Ovary (tissue), 9 donors: ENCODE measurements around the gene RGS5. TPM values are rescaled to one million over a fixed set of nuclear protein-coding genes. Genes with fewer than 3 reads are reported as not detected.

ENCODE experiments used
- DNase-seq, 5 donors: peaks; one replicate each; pipeline ENCODE4 v3.0.0-alpha.2; 2019 to 2020
- H3K27ac ChIP-seq, 2 donors: fragments of 200-600 bp; one replicate each; pipeline versions ENCODE4 v1.5.1 to v1.8.0; 2019 to 2022
- H3K27me3 ChIP-seq: fragments of 200-600 bp; one replicate; pipeline ENCODE4 v1.8.0; 2022
- H3K36me3 ChIP-seq: fragments of 200-600 bp; sonication (generic); one replicate; pipeline ENCODE4 v1.5.1; 2019
- H3K4me1 ChIP-seq: one replicate; pipeline ENCODE4 v1.8.1; 2013; ENCODE audit warnings: mild to moderate bottlenecking, moderate library complexity; ENCODE audit not compliant: insufficient read depth
- H3K4me3 ChIP-seq: fragments of 200-600 bp; sonication (generic); one replicate; pipeline ENCODE4 v1.5.1; 2017
- H3K9me3 ChIP-seq, 2 donors: fragments of 200-600 bp in 1 of 2; sonication (generic) in 1 of 2; one replicate each; pipeline versions ENCODE4 v1.5.1 to v1.8.1; 2013 to 2019; ENCODE audit warnings: mild to moderate bottlenecking in 1 of 2, moderate library complexity in 1 of 2
- EP300 ChIP-seq: sonication (generic); formaldehyde crosslinking; IDR thresholded peaks from one replicate; pipeline ENCODE4 v1.6.1; 2017; ENCODE audit warnings: antibody characterized with exemption
- POLR2A ChIP-seq: fragments of 450-650 bp; IDR thresholded peaks from one replicate; pipeline ENCODE4 v1.6.1; 2017; ENCODE audit warnings: antibody characterized with exemption, mild to moderate bottlenecking, moderate library complexity
- WGBS, 3 donors: extraction: QIAGEN DNeasy Blood & Tissue Kit in 1 of 3; methylation state at CpG; one replicate each; pipeline versions ENCODE4 v1.1.5 to v1.1.7; 2013 to 2017; 5-methylcytosine and 5-hydroxymethylcytosine counted together
- intact Hi-C, 4 donors: fragments of 100-400 bp; cut with DNase I; formaldehyde crosslinking; loops; one replicate each; pipeline versions ENCODE4 v1.11.0 to v1.15.1; 2022 to 2023
- polyA plus RNA-seq, 2 donors: library from polyadenylated mRNA; stranded (reverse); fragments of 200-250 nt in 1 of 2; fragments of 350-450 nt in 1 of 2; fragmentation: Illumina TruSeq in 1 of 2; extraction: RNeasy Lipid Tissue Mini Kit (QIAGEN cat#74804) in 1 of 2; gene quantifications; one replicate each; pipeline ENCODE4 v1.2.3, GENCODE V29; 2013 to 2014
- total RNA-seq, 7 donors: library from RNA; depleted of rRNA in 2 of 7; stranded (reverse); fragments of >200 nt in 2 of 7; fragmentation: NEBNext Ultra II Directional in 3 of 7; extraction: Animal tissue kit (Norgen Biotek cat#: 25700) in 3 of 7; gene quantifications; one replicate each; pipeline versions ENCODE4 v1.1.0 to v1.2.4, GENCODE V29; 2016 to 2023
- TF ChIP-seq, protein P1 (sequence below), 3 donors: fragments of 450-650 bp in 2 of 3; fragments of 200-600 bp in 1 of 3; IDR thresholded peaks; one replicate each; pipeline versions ENCODE4 v1.5.1 to v1.8.0; 2016 to 2022; ENCODE audit warnings: antibody characterized with exemption in 3 of 3, mild to moderate bottlenecking in 1 of 3
- donor health status: DM: no; HTN: no; CAD: no; lungs with moderate emphysema.
- donor health status: DM: no; HTN: no; CAD: no.
- donor health status: Bipolar disorder and iron deficiency.
- donor health status: DM: yes; HTN: yes; CAD: no.
- donor health status: DM: no; HTN: no; CAD: no.
- donor health status: DM: yes; HTN: yes; CAD: no.

The RGS5 gene
- total and polyA plus RNA-seq, 9 donors: 12.2 to 157 (median 44.2) TPM

DNA sequence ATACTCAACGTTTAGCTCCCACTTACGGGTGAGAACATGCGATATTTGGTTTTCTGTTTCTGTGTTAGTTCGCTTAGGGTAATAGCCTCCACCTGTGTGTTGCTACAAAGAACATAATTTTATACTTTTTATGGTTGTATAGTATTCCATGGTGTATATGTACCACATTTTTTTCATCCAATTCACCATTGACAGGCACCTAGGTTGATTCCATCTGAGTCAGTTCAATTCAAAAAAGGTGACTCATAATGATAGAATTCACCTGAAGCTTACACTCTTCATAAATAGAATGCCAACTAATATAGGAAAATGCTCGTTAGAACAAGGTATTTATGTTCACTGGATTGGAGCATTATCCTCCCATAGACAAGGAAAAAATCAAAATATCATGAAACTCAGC lies 95.1 kb downstream of the RGS5 start:
- TF ChIP-seq, protein P1, sequence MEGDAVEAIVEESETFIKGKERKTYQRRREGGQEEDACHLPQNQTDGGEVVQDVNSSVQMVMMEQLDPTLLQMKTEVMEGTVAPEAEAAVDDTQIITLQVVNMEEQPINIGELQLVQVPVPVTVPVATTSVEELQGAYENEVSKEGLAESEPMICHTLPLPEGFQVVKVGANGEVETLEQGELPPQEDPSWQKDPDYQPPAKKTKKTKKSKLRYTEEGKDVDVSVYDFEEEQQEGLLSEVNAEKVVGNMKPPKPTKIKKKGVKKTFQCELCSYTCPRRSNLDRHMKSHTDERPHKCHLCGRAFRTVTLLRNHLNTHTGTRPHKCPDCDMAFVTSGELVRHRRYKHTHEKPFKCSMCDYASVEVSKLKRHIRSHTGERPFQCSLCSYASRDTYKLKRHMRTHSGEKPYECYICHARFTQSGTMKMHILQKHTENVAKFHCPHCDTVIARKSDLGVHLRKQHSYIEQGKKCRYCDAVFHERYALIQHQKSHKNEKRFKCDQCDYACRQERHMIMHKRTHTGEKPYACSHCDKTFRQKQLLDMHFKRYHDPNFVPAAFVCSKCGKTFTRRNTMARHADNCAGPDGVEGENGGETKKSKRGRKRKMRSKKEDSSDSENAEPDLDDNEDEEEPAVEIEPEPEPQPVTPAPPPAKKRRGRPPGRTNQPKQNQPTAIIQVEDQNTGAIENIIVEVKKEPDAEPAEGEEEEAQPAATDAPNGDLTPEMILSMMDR (IDR thresholded peaks at IDR 0.05): no peak
- TF ChIP-seq EP300: no peak
- no peak for TF ChIP-seq POLR2A
- peaks cover 1% of the 10 kb centered on the region for H3K4me1 ChIP-seq
- intact Hi-C loops: no loop called here
- WGBS, 3 donors: 95 to 97% (median 96%) methylated on average over 5 of the region's 5 CpGs
- H3K36me3 ChIP-seq: no peaks in the 10 kb centered on the region
- no peak for DNase-seq
- H3K4me3 ChIP-seq: no peak overlapping the region
- no peaks in the 10 kb centered on the region for H3K27me3 ChIP-seq
- no peaks in the 10 kb centered on the region for H3K9me3 ChIP-seq
- no peak overlapping the region for H3K27ac ChIP-seq

DNA sequence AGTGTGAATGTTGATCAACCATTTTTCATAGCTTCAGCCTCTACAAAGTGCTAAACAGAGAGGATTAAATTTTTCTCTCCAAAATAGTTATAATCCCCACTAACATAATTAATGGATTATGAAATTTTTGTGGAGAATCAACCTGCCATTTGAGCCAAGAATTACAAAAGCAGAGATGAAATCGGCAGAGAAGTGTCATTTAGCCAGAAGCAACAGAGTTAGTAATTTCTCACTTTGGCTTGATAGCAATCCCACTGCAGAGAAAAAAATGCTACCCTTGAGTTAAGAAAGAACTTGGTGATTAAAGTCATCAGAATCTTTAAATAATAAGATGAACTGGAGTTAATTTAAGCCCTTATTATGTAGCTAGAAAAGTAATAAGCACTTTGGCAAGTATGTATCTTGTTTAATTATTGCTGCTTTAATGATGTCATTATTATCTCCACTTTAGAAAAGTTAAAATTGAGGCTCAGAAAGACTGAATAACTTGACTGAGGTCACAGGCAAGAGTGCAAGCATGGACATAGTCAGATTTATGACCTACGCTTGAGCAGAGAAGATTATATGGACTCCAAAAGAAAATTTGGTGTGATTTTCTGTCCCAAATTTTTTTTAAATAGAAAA lies 96.2 kb downstream of the RGS5 start:
- intact Hi-C loops: no loop called here

DNA sequence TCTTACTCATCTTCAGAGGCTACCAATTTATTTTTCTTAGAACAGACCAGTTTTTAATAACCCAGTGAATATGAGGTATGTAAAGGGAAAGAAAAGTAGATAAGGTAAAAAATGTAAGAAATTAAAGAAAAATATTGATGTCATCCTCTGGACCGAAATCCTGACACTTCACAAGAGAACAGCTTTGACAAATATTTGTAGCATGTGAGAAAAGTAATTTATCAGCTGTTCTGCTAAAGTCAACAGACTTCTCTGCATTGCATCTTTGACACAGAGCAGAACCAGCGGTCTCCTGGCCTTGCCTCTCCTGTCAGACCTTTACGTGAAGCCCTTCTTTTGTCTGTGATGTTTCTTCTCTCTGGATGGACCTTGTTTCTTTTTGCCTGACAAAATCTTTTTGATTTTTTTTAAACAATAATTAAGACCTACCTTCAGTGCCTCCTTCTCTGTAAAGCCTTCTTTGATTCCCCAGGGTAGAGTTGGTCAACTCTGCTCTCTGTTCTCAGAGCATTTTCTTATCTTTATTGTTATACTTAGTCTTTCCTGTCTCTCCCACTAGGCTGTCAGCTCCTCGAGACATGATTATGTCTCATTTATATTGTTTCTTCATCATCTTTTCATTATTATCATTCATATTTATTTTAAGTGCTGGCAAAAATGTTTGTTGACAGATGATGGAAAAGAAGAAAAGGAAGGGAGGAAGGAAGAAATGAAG lies 98.2 kb downstream of the RGS5 start:
- TF ChIP-seq, protein P1 (IDR thresholded peaks at IDR 0.05): no peak
- no peak for TF ChIP-seq POLR2A
- TF ChIP-seq EP300: no peak
- DNase-seq: no peak
- intact Hi-C loops: no loop called here
- Histone ChIP-seq H3K27me3 (no peaks in the 10 kb centered on the region), H3K4me1 (peaks cover 1% of the 10 kb centered on the region), H3K4me3 (no peak overlapping the region), H3K36me3 (no peaks in the 10 kb centered on the region), H3K27ac (no peak overlapping the region), H3K9me3 (no peaks in the 10 kb centered on the region)
- 24 to 32% (median 32%) methylated on average over 4 of the region's 4 CpGs for WGBS, 3 donors

More for the DNA sequence above, 96.2 kb downstream of the RGS5 start:
- Histone ChIP-seq H3K27ac (no peak overlapping the region), H3K36me3 (no peaks in the 10 kb centered on the region), H3K9me3 (no peaks in the 10 kb centered on the region), H3K4me1 (peaks cover 1% of the 10 kb centered on the region), H3K4me3 (no peak overlapping the region), H3K27me3 (no peaks in the 10 kb centered on the region)
- TF ChIP-seq POLR2A: no peak
- TF ChIP-seq, protein P1 (IDR thresholded peaks at IDR 0.05): no peak
- no peak for TF ChIP-seq EP300
- WGBS, 3 donors: 33 to 44% (median 42%) methylated on average over 2 of the region's 2 CpGs
- DNase-seq: no peak

DNA sequence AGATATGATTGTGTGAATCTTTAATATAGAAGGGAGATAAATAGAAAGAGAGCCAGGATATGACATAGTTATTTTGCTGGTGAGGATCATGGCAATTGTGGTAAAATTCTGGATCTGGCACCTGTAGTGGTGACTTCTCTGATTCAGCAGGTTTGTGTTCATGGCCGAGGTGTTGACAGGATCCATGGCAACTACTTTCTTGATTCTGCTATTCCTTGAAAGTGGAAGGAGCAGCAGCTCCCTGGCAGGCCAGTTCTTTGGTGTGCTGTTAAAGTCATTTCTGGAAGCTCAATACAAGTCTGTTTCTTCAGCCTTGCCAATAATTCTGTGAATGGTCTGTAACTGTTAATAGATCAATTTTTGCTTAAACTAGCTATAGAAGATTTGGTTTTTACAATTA lies 100.1 kb downstream of the RGS5 start:
- 88 to 93% (median 93%) methylated on average over 1 of the region's 1 CpG for WGBS, 3 donors
- TF ChIP-seq, protein P1 (IDR thresholded peaks at IDR 0.05): no peak
- TF ChIP-seq POLR2A (no peak), EP300 (no peak)
- intact Hi-C loops: no loop called here

More for the DNA sequence above, 100.1 kb downstream of the RGS5 start:
- DNase-seq: no peak
- H3K36me3 ChIP-seq: no peaks in the 10 kb centered on the region
- H3K4me3 ChIP-seq: no peak overlapping the region
- no peaks in the 10 kb centered on the region for H3K9me3 ChIP-seq
- H3K4me1 ChIP-seq: peaks cover 1% of the 10 kb centered on the region
- H3K27me3 ChIP-seq: no peaks in the 10 kb centered on the region
- no peak overlapping the region for H3K27ac ChIP-seq
